ENCODE data around the gene CSF2.
"Not testable (repeated sequence)": the region's sequence is repeated elsewhere in the genome, so short reads cannot be mapped to it uniquely, and the experiment has no call there.

CSF2 gene

DNA sequence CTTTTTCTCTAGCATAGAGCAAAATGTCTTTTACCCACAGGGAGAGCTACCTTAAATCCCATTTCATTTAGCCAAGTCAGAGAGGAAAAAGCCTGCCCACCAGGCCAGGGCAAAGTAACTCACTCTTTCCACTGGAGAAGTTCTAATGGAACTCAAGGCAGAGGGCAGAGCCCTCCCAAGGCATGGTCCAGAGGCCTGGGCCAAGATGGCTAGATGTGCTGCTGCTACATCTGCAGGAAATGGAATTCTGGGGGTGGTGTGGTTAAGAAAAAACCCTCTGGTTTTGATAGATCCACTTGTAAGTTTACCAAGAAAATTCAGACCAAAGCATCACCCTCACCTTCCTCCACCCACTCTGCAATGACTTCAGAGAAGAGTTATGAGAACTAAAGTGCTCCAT is 37.3 kb downstream of the CSF2 start:
- TF ChIP-seq, protein P1, sequence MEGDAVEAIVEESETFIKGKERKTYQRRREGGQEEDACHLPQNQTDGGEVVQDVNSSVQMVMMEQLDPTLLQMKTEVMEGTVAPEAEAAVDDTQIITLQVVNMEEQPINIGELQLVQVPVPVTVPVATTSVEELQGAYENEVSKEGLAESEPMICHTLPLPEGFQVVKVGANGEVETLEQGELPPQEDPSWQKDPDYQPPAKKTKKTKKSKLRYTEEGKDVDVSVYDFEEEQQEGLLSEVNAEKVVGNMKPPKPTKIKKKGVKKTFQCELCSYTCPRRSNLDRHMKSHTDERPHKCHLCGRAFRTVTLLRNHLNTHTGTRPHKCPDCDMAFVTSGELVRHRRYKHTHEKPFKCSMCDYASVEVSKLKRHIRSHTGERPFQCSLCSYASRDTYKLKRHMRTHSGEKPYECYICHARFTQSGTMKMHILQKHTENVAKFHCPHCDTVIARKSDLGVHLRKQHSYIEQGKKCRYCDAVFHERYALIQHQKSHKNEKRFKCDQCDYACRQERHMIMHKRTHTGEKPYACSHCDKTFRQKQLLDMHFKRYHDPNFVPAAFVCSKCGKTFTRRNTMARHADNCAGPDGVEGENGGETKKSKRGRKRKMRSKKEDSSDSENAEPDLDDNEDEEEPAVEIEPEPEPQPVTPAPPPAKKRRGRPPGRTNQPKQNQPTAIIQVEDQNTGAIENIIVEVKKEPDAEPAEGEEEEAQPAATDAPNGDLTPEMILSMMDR (IDR thresholded peaks at IDR 0.05): no peak
- TF ChIP-seq ZFX (IDR thresholded peaks at IDR 0.05; ENCODE audit: borderline replicate concordance): no peak

DNA sequence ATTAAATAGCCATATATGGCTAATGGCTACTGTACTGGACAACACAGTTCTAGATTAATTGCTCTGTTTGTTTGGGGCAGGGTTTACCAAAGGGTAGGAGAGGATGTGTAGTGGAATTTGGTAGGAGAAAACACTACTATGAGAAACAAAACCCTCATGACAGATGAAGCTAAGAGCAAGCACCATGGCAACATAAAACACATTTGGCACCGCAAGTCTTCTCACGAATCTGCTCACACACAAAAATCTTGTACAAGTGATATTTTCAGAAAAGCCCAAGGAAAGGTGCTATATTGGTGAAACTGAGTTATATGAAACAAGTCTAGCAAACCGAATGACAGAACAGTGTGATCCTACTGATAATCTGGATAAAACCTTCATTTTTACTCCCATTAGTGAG is 38.5 kb downstream of the CSF2 start:
- no peak overlapping the region for H3K27ac ChIP-seq
- TF ChIP-seq ZFX (IDR thresholded peaks at IDR 0.05; ENCODE audit: borderline replicate concordance): no peak
- TF ChIP-seq, protein P1 (IDR thresholded peaks at IDR 0.05): no peak

More for the DNA sequence above, 37.3 kb downstream of the CSF2 start:
- H3K27ac ChIP-seq: no peak overlapping the region

DNA sequence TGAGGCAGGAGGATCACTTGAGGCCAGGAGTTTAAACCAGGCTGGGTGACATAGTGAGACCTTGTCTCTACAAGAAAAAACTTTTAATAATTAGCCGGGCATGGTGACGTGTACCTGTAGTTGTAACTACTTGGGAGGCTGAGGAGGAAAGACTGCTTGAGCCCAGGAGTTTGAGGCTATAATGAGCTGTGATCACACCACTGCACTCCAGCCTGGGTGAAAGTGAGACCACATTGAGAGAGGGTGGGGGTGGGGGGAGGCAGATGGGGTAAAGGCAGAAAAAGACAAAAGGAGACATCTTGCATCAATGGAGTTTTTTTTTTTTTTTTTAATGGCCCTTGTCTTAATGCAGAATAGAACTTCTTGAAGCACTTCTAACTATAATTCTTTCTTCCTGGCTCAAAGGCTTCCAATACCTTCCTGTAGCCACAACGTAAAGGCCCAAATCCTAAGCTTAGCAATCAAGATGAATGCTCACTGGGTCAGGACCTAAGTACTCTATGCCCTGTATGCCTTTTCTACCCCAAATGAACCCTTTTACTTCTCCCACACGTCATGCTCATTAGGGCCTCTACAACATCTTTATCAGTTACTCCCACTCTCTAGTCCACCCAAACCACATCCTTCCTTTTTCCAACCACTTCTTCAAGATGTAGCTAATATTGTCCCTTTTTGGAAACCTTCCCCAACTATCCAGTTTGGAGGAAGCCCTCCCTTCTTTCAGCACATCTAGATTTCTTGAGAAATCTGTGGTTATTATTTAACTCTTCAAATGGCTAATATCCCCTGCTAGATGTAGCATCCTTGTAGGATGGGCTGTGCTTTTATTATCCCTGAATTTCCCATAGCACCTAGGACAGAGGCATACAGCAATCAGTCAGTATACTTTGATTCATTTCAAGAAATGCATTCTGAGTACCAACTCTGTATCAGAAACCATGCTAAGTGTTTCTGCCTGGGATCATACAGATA is 40.8 kb downstream of the CSF2 start:
- no peak overlapping the region for H3K27ac ChIP-seq
- TF ChIP-seq, protein P1 (IDR thresholded peaks at IDR 0.05): no peak
- no peak for TF ChIP-seq ZFX (IDR thresholded peaks at IDR 0.05; ENCODE audit: borderline replicate concordance)

DNA sequence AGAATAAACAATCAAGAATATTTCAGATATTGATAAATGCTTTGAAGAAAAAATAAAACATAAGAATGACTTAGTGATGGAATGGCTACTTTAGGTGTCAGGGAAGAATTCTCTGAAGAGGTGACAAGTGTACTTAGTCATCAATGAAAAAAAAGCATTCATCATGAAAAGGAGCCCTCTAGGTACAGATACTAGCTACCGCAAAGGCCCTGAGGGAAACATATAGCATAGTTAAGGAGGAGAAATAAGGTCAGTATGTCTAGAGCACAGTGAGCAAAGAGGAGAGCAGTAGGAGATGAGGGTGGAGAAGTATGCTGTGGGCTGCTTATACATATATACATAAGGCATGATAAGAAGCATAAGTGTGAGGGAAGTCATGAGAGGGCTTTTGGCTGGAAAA is 41.8 kb downstream of the CSF2 start:
- H3K27ac ChIP-seq: no peak overlapping the region
- no peak for TF ChIP-seq ZFX (IDR thresholded peaks at IDR 0.05; ENCODE audit: borderline replicate concordance)
- TF ChIP-seq, protein P1 (IDR thresholded peaks at IDR 0.05): no peak

DNA sequence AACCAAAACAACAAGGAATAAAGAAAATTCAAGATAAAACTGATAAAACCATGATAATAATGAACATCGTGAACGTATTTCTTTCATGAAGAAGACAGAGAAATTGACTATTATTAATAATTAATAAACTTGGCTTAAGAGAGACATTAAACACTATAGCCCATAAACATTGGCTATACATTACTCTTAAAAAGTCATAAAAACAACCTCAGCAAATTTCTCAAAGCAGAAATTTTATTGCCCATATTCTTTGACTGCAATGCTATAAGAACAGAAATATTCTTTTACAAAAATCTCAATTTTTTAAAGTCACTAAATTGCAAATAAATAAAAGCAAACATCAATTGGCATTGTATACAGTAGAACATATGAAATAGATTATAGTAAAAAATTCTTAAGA is 42.5 kb downstream of the CSF2 start:
- no peak overlapping the region for H3K27ac ChIP-seq
- TF ChIP-seq ZFX (IDR thresholded peaks at IDR 0.05; ENCODE audit: borderline replicate concordance): no peak
- TF ChIP-seq, protein P1 (IDR thresholded peaks at IDR 0.05): no peak

DNA sequence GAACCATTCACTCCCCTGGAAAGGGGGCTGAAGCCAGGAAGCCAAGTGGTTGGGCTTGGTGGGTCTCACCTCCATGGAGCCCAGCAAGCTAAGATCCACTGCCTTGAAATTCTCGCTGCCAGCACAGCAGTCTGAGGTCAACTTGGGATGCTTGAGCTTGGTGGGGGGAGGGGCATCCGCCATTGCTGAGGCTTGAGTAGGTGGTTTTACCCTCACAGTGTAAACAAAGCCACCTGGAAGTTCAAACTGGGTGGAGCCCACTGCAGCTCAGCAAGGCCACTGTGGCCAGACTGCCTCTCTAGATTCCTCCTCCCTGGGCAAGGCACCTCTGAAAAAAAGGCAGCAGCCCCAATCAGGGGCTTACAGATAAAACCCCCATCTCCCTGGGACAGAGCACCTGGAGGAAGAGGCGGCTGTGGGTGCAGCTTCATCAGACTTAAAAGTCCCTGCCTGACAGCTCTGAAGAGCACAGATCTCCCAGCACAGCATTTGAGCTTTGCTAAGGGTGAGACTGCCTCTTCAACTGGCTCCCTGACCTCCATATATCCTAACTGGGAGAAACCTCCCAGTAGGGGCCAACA is 43.4 kb downstream of the CSF2 start:
- H3K27ac ChIP-seq: not testable (repeated sequence)

DNA sequence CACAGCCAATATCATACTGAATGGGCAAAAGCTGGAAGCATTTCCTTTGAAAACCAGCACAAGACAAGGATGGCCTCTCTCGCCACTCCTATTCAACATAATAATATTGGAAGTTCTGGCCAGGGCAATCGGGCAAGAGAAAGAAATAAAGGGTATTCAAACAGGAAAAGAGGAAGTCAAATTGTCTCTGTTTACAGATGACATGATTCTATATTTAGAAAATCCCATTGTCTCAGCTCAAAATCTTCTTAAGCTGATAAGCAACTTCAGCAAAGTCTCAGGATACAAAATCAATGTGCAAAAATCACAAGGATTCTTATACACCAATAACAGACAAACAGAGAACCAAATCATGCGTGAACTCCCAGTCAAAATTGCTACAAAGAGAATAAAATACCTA is 47.1 kb downstream of the CSF2 start:
- H3K27ac ChIP-seq: not testable (repeated sequence)

DNA sequence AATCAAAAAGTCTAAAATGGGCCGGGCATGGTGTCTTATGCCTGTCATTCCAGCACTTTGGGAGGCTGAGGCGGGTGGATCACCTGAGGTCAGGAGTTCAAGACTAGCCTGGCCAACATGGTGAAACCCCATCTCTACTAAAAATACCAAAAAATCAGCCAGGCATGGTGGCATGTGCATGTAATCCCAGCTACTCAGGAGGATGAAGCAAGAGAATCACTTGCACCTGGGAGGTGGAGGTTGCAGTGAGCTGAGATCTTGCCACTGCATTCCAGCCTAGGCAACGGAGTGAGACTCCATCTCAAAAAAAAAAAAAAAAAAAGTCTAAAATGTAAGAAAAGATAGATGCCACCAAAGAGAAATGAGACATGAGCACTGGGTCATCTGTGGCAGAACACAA is 49.4 kb downstream of the CSF2 start:
- H3K27ac ChIP-seq: not testable (repeated sequence)

DNA sequence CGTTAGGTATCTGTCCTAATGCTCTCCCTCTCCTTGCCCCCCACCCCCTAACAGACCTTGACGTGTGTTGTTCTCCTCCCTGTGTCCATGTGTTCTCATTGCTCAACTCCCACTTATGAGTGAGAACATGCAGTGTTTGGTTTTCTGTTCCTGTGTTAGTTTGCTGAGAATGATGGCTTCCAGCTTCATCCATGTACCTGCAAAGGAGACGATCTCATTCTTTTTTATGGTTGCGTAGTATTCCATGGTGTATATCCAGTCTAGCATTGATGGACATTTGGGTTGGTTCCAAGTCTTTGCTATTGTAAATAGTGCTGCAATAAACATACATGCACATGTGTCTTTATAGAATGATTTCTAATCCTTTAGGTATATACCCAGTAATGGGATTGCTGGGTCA is 50.0 kb downstream of the CSF2 start:
- not testable (repeated sequence) for H3K27ac ChIP-seq

Measured in 22Rv1 (cell line).